PC-9 (cell line): Measurements from ENCODE around the gene CNTNAP2.

Experiments
- EZH2 ChIP-seq: fragments of 200-600 bp; sonication (generic); IDR thresholded peaks from 2 replicates; pipeline ENCODE4 v1.8.0; 2017; ENCODE audit warnings: antibody characterized with exemption, low read depth
- TF ChIP-seq, protein P1 (sequence below): fragments of 200-600 bp; sonication (generic); conservative IDR thresholded peaks from 2 replicates; pipeline ENCODE4 v1.6.1; 2017; ENCODE audit warnings: mixed run types, antibody characterized with exemption, mild to moderate bottlenecking, moderate library complexity

DNA sequence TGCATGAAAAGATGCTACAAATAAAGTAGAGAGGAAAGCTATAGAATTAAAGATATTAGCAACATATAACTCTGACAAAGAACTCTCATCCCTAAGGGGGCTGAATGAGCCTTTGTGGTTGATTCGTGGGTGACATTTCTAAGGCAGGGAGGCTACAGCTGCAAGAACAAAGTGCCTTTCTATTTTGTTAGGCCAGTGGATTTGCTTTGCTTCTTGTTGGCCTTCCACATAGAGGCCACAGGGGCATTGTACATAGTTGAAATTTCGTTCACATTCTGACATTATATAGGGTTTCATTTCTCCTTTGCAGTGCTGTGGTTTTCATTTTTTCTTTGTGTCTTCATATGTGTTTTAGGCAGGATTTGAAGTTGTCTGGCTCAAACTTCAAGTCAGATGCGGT is 1654.7 kb downstream of the CNTNAP2 start:
- TF ChIP-seq, protein P1, sequence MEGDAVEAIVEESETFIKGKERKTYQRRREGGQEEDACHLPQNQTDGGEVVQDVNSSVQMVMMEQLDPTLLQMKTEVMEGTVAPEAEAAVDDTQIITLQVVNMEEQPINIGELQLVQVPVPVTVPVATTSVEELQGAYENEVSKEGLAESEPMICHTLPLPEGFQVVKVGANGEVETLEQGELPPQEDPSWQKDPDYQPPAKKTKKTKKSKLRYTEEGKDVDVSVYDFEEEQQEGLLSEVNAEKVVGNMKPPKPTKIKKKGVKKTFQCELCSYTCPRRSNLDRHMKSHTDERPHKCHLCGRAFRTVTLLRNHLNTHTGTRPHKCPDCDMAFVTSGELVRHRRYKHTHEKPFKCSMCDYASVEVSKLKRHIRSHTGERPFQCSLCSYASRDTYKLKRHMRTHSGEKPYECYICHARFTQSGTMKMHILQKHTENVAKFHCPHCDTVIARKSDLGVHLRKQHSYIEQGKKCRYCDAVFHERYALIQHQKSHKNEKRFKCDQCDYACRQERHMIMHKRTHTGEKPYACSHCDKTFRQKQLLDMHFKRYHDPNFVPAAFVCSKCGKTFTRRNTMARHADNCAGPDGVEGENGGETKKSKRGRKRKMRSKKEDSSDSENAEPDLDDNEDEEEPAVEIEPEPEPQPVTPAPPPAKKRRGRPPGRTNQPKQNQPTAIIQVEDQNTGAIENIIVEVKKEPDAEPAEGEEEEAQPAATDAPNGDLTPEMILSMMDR = no peak
- no peak for TF ChIP-seq EZH2
